HEK293 (cell line): Measurements from ENCODE around the gene PRKACB.

Source experiments
- CTCF ChIA-PET: fragments of 350-600 bp; formaldehyde crosslinking; extraction: SDS; loops from one replicate; lab custom pipeline; 2021; ENCODE audit warnings: antibody characterized with exemption; lab: Yijun Ruan, JAX
- POLR2A ChIA-PET: fragments of 300-600 bp; formaldehyde crosslinking; extraction: SDS; loops from one replicate; lab custom pipeline; 2020; ENCODE audit warnings: antibody characterized with exemption, inconsistent platforms; lab: Yijun Ruan, JAX
- H3K27ac ChIP-seq: fragments of 200-500 bp; sonication (Bioruptor generic); 2 replicates; pipeline ENCODE4 v1.5.1; 2014; ENCODE audit warnings: low read depth, low read length, control low read depth, inconsistent platforms; ENCODE audit errors: extremely low read depth
- H3K36me3 ChIP-seq, 2 experiments: fragments of 200-500 bp in 1 of 2; sonication (Bioruptor generic) in 1 of 2; 1 replicate in 1 of 2; 2 replicates in 1 of 2; pipeline ENCODE4 v1.5.1; 2014 to 2017; ENCODE audit warnings: inconsistent platforms in 2 of 2, low read length in 2 of 2; ENCODE audit not compliant: control insufficient read depth in 2 of 2, insufficient read depth in 1 of 2
- H3K4me1 ChIP-seq: fragments of 200-500 bp; sonication (Bioruptor generic); 2 replicates; pipeline ENCODE4 v1.5.1; 2014; ENCODE audit warnings: mild to moderate bottlenecking, low read length, inconsistent platforms; ENCODE audit not compliant: control insufficient read depth, insufficient read depth
- H3K4me3 ChIP-seq: 2 replicates; pipeline ENCODE4 v1.5.1; 2011; ENCODE audit warnings: low read depth, mild to moderate bottlenecking, control low read depth, low read length, moderate library complexity
- H3K9me3 ChIP-seq: fragments of 200-500 bp; sonication (Bioruptor generic); 2 replicates; pipeline ENCODE4 v1.5.1; 2014; ENCODE audit warnings: low read depth, low read length, inconsistent platforms; ENCODE audit not compliant: control insufficient read depth, insufficient read depth
- CTCF ChIP-seq: fragments of 450-650 bp; formaldehyde crosslinking; IDR thresholded peaks from 2 replicates; pipeline ENCODE4 v1.5.1; 2016; ENCODE audit warnings: missing biosample characterization, missing genetic modification characterization
- GFI1B ChIP-seq: fragments of 450-650 bp; formaldehyde crosslinking; IDR thresholded peaks from 2 replicates; pipeline ENCODE4 v1.5.1; 2016; ENCODE audit warnings: missing biosample characterization, missing genetic modification characterization
- GLIS2 ChIP-seq: fragments of 450-650 bp; formaldehyde crosslinking; IDR thresholded peaks from 2 replicates; pipeline ENCODE4 v1.5.1; 2016; ENCODE audit warnings: missing biosample characterization, missing genetic modification characterization
- KLF17 ChIP-seq: fragments of 450-650 bp; formaldehyde crosslinking; IDR thresholded peaks from 2 replicates; pipeline ENCODE4 v1.5.1; 2016; ENCODE audit warnings: missing biosample characterization, missing genetic modification characterization
- KLF7 ChIP-seq: fragments of 450-650 bp; formaldehyde crosslinking; IDR thresholded peaks from 2 replicates; pipeline ENCODE4 v1.5.1; 2016; ENCODE audit warnings: missing biosample characterization, missing genetic modification characterization, borderline replicate concordance
- MYNN ChIP-seq: fragments of 450-650 bp; formaldehyde crosslinking; IDR thresholded peaks from 2 replicates; pipeline ENCODE4 v1.5.1; 2016; ENCODE audit warnings: missing biosample characterization, missing genetic modification characterization, borderline replicate concordance
- OVOL3 ChIP-seq: fragments of 450-650 bp; formaldehyde crosslinking; IDR thresholded peaks from 2 replicates; pipeline ENCODE4 v1.5.1; 2016; ENCODE audit warnings: missing biosample characterization, missing genetic modification characterization
- SETDB1 ChIP-seq: IDR thresholded peaks from one replicate; pipeline ENCODE4 v1.6.1; 2017; ENCODE audit warnings: mild to moderate bottlenecking, low read length, moderate library complexity, mixed read lengths; ENCODE audit not compliant: insufficient read length
- ZNF10 ChIP-seq: fragments of 450-650 bp; formaldehyde crosslinking; IDR thresholded peaks from 2 replicates; pipeline ENCODE4 v1.5.1; 2017; ENCODE audit warnings: missing biosample characterization, missing genetic modification characterization
- ZNF114 ChIP-seq: fragments of 450-650 bp; formaldehyde crosslinking; IDR thresholded peaks from 2 replicates; pipeline ENCODE4 v1.5.0; 2017; ENCODE audit warnings: missing biosample characterization, missing genetic modification characterization
- ZNF138 ChIP-seq: fragments of 450-650 bp; formaldehyde crosslinking; IDR thresholded peaks from 2 replicates; pipeline ENCODE4 v1.5.1; 2016; ENCODE audit warnings: missing biosample characterization, missing genetic modification characterization, borderline replicate concordance
- ZNF155 ChIP-seq: fragments of 450-650 bp; formaldehyde crosslinking; IDR thresholded peaks from 2 replicates; pipeline ENCODE4 v1.5.1; 2016; ENCODE audit warnings: missing biosample characterization, missing genetic modification characterization
- ZNF157 ChIP-seq: fragments of 450-650 bp; formaldehyde crosslinking; IDR thresholded peaks from 2 replicates; pipeline ENCODE4 v1.5.1; 2016; ENCODE audit warnings: missing biosample characterization, missing genetic modification characterization
- ZNF18 ChIP-seq: fragments of 450-650 bp; formaldehyde crosslinking; IDR thresholded peaks from 2 replicates; pipeline ENCODE4 v1.5.1; 2016; ENCODE audit warnings: missing biosample characterization, missing genetic modification characterization
- ZNF184 ChIP-seq: fragments of 450-650 bp; IDR thresholded peaks from 2 replicates; pipeline ENCODE4 v1.5.1; 2018; ENCODE audit warnings: missing biosample characterization, mild to moderate bottlenecking, missing genetic modification characterization
- ZNF223 ChIP-seq: fragments of 450-650 bp; formaldehyde crosslinking; IDR thresholded peaks from 2 replicates; pipeline ENCODE4 v1.5.1; 2016; ENCODE audit warnings: missing biosample characterization, missing genetic modification characterization
- ZNF335 ChIP-seq: fragments of 450-650 bp; formaldehyde crosslinking; conservative IDR thresholded peaks from 2 replicates; pipeline ENCODE4 v1.5.1; 2016; ENCODE audit warnings: missing biosample characterization, missing genetic modification characterization
- ZNF530 ChIP-seq: fragments of 450-650 bp; formaldehyde crosslinking; IDR thresholded peaks from 2 replicates; pipeline ENCODE4 v1.5.1; 2016; ENCODE audit warnings: low read depth, missing biosample characterization, missing genetic modification characterization
- ZNF544 ChIP-seq: fragments of 450-650 bp; formaldehyde crosslinking; IDR thresholded peaks from 2 replicates; pipeline ENCODE4 v1.5.0; 2017; ENCODE audit warnings: missing biosample characterization, missing genetic modification characterization
- ZNF610 ChIP-seq: fragments of 450-650 bp; formaldehyde crosslinking; IDR thresholded peaks from 2 replicates; pipeline ENCODE4 v1.5.1; 2016; ENCODE audit warnings: missing biosample characterization, missing genetic modification characterization, borderline replicate concordance
- ZNF623 ChIP-seq: fragments of 450-650 bp; formaldehyde crosslinking; IDR thresholded peaks from 2 replicates; pipeline ENCODE4 v1.5.1; 2016; ENCODE audit warnings: missing biosample characterization, missing genetic modification characterization
- ZNF624 ChIP-seq: fragments of 450-650 bp; formaldehyde crosslinking; IDR thresholded peaks from 2 replicates; pipeline ENCODE4 v1.5.1; 2017; ENCODE audit warnings: missing biosample characterization, missing genetic modification characterization
- ZNF660 ChIP-seq: fragments of 450-650 bp; IDR thresholded peaks from 2 replicates; pipeline ENCODE4 v1.5.1; 2018; ENCODE audit warnings: missing biosample characterization, mild to moderate bottlenecking, missing genetic modification characterization
- ZNF701 ChIP-seq: fragments of 450-650 bp; formaldehyde crosslinking; IDR thresholded peaks from 2 replicates; pipeline ENCODE4 v1.5.1; 2016; ENCODE audit warnings: missing biosample characterization, missing genetic modification characterization
- ZNF791 ChIP-seq: fragments of 450-650 bp; formaldehyde crosslinking; IDR thresholded peaks from 2 replicates; pipeline ENCODE4 v1.5.1; 2016; ENCODE audit warnings: missing biosample characterization, missing genetic modification characterization
- ZNF837 ChIP-seq: fragments of 450-650 bp; formaldehyde crosslinking; IDR thresholded peaks from 2 replicates; pipeline ENCODE4 v1.5.1; 2016; ENCODE audit warnings: missing biosample characterization, missing genetic modification characterization

The PRKACB gene

DNA sequence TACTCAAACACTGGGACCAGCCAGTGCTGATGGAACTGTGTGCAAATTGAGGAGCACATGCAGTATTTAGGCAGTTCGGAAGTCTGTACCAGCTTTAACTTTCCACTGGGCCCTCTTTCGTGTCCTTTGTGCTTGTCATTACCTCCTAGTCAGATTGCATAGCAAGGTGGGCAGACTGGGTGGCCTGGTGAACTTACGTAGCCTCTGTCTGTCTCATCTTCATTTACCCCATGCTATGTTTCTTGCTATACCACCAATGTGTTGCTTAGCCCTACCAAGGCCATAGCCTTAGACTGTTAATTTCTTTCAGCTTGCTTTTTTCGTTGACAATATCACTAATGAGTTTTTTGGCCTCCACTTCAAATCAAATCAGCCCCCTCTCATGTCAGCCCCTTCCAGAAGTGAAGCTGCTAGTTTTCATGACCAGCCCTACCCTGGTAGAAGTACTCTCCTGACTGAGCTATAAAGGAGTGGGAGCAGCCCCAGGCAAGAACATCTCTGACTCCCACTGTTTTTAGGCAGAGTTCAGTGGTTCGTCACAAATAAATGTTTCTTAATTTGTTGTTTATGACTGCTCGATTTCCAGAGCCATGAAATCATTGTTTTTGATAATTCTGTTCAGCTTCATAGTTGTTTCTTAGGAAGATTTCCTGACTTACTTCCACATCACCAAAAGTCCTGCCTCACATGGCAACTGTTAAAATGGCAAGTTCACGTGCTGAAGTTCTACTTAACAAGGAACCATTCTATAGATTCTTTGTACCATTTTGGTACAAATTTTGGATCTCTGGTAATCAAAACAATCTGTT lies 19.3 kb downstream of the PRKACB start:
- Histone ChIP-seq H3K9me3 (no peaks in the 10 kb centered on the region), H3K27ac (no peak overlapping the region), H3K4me1 (no peaks in the 10 kb centered on the region), H3K36me3 (no peaks in the 10 kb centered on the region), H3K4me3 (no peak overlapping the region)
- ChIA-PET POLR2A (no interaction called here), CTCF (interaction anchor here (1.0 kb wide), 1 partner anchor 127 kb away, joined by 6 read pairs; no protein-coding TSS in a partner anchor)
- TF ChIP-seq ZNF544 (tag by site-specific recombination) (no peak), CTCF (tag by site-specific recombination) (no peak), GFI1B (tag by site-specific recombination) (no peak)

DNA sequence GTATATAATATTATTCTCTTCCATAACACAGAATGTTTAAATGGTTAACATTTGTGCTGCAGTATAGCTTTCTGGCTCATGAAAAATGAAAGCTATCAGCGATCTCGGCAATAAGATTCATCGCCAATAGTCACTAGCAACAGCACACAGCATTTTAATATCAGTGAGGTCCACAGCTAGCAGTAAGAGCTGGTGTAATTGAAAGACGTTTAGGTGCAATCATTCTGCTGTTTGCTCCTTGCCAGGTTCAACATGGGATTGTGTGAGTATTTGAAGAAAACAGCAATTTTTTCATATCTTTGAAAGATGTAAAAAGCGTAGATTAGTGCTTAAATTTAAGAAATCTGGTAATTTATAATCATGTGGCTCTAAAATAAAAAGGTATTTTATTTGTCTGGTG lies 20.1 kb downstream of the PRKACB start:
- Histone ChIP-seq H3K4me1 (no peaks in the 10 kb centered on the region), H3K36me3 (no peaks in the 10 kb centered on the region), H3K9me3 (no peaks in the 10 kb centered on the region), H3K4me3 (no peak overlapping the region), H3K27ac (no peak overlapping the region)
- no peak for TF ChIP-seq ZNF138 (tag by site-specific recombination)
- TF ChIP-seq MYNN (tag by site-specific recombination) = no peak
- TF ChIP-seq OVOL3 (tag by site-specific recombination) = no peak
- no peak for TF ChIP-seq GLIS2 (tag by site-specific recombination)
- TF ChIP-seq ZNF114 (tag by site-specific recombination) = no peak
- CTCF ChIA-PET = interaction anchor here (0.5 kb wide), 1 partner anchor 247 kb away, joined by 3 read pairs; no protein-coding TSS in a partner anchor
- POLR2A ChIA-PET = no interaction called here

DNA sequence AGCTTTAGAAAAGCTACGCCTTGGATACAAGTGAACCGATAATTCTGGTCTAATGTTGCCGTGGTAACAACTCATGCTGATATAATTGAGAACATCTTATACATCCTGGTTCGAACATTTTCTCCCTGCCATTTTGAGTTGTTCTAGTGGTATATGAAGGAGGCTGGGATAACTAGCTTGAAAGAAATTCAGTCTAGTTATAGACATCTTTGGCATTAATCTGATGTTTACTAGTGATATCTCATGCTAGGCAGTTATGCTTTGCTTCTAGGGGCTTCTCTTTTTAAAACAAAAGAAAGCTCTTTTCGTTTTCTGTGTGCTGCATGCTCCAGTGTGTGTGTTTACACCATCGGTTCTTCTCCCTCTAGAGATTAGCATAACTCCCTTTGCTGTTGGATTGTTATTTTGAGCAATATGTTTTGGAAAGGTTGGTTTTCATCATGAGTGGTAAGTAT lies 20.5 kb downstream of the PRKACB start:
- Histone ChIP-seq H3K9me3 (no peaks in the 10 kb centered on the region), H3K4me3 (no peak overlapping the region), H3K36me3 (no peaks in the 10 kb centered on the region)
- TF ChIP-seq ZNF10 (tag by site-specific recombination) (no peak), SETDB1 (no peak), ZNF660 (tag by site-specific recombination) (no peak), ZNF18 (tag by site-specific recombination) (no peak), ZNF335 (tag by site-specific recombination) (no peak), ZNF157 (tag by site-specific recombination) (no peak), ZNF624 (no peak), ZNF623 (tag by site-specific recombination) (no peak), KLF7 (tag by site-specific recombination) (no peak), KLF17 (tag by site-specific recombination) (no peak), ZNF223 (tag by site-specific recombination) (no peak), ZNF791 (tag by site-specific recombination) (no peak), ZNF610 (tag by site-specific recombination) (no peak), ZNF155 (tag by site-specific recombination) (no peak), ZNF701 (no peak), ZNF184 (tag by site-specific recombination) (no peak), ZNF837 (tag by site-specific recombination) (no peak), ZNF530 (no peak)
- TF ChIP-seq, all 188 proteins: peak for 0
- POLR2A ChIA-PET = no interaction called here
- CTCF ChIA-PET = interaction anchor here (0.5 to 0.9 kb wide), 2 partner anchors 22 to 246 kb away, joined by 3 read pairs; no protein-coding TSS in a partner anchor
- no peaks in the 10 kb centered on the region for H3K4me1 ChIP-seq
- H3K27ac ChIP-seq = no peak overlapping the region
